HEK293 (cell line): ENCODE results near the gene CACNA2D4.

Experiments
- CTCF ChIA-PET: fragments of 350-600 bp; formaldehyde crosslinking; extraction: SDS; loops from one replicate; lab custom pipeline; 2021; ENCODE audit warnings: antibody characterized with exemption; lab: Yijun Ruan, JAX
- POLR2A ChIA-PET: fragments of 300-600 bp; formaldehyde crosslinking; extraction: SDS; loops from one replicate; lab custom pipeline; 2020; ENCODE audit warnings: antibody characterized with exemption, inconsistent platforms; lab: Yijun Ruan, JAX
- H3K27ac ChIP-seq: fragments of 200-500 bp; sonication (Bioruptor generic); 2 replicates; pipeline ENCODE4 v1.5.1; 2014; ENCODE audit warnings: low read depth, low read length, control low read depth, inconsistent platforms; ENCODE audit errors: extremely low read depth
- H3K36me3 ChIP-seq, 2 experiments: fragments of 200-500 bp in 1 of 2; sonication (Bioruptor generic) in 1 of 2; 1 replicate in 1 of 2; 2 replicates in 1 of 2; pipeline ENCODE4 v1.5.1; 2014 to 2017; ENCODE audit warnings: inconsistent platforms in 2 of 2, low read length in 2 of 2; ENCODE audit not compliant: control insufficient read depth in 2 of 2, insufficient read depth in 1 of 2
- H3K4me1 ChIP-seq: fragments of 200-500 bp; sonication (Bioruptor generic); 2 replicates; pipeline ENCODE4 v1.5.1; 2014; ENCODE audit warnings: mild to moderate bottlenecking, low read length, inconsistent platforms; ENCODE audit not compliant: control insufficient read depth, insufficient read depth
- H3K4me3 ChIP-seq: 2 replicates; pipeline ENCODE4 v1.5.1; 2011; ENCODE audit warnings: low read depth, mild to moderate bottlenecking, control low read depth, low read length, moderate library complexity
- H3K9me3 ChIP-seq: fragments of 200-500 bp; sonication (Bioruptor generic); 2 replicates; pipeline ENCODE4 v1.5.1; 2014; ENCODE audit warnings: low read depth, low read length, inconsistent platforms; ENCODE audit not compliant: control insufficient read depth, insufficient read depth
- AEBP2 ChIP-seq: fragments of 450-650 bp; formaldehyde crosslinking; IDR thresholded peaks from 2 replicates; pipeline ENCODE4 v1.5.1; 2016; ENCODE audit warnings: missing biosample characterization, missing genetic modification characterization, borderline replicate concordance
- HIC1 ChIP-seq: fragments of 450-650 bp; formaldehyde crosslinking; IDR thresholded peaks from 2 replicates; pipeline ENCODE4 v1.5.1; 2016; ENCODE audit warnings: missing biosample characterization, missing genetic modification characterization
- PRDM1 ChIP-seq: fragments of 450-650 bp; formaldehyde crosslinking; IDR thresholded peaks from 2 replicates; pipeline ENCODE4; 2016; ENCODE audit warnings: missing biosample characterization, missing genetic modification characterization
- SALL2 ChIP-seq: fragments of 450-650 bp; formaldehyde crosslinking; IDR thresholded peaks from 2 replicates; pipeline ENCODE4 v1.5.0; 2017; ENCODE audit warnings: missing biosample characterization, mild to moderate bottlenecking, missing genetic modification characterization, borderline replicate concordance
- ZBTB6 ChIP-seq: fragments of 450-650 bp; formaldehyde crosslinking; IDR thresholded peaks from 2 replicates; pipeline ENCODE4 v1.5.1; 2017; ENCODE audit warnings: missing biosample characterization, missing genetic modification characterization
- ZIC2 ChIP-seq: fragments of 450-650 bp; formaldehyde crosslinking; IDR thresholded peaks from 2 replicates; pipeline ENCODE4 v1.5.1; 2016; ENCODE audit warnings: missing biosample characterization, missing genetic modification characterization
- ZNF202 ChIP-seq: fragments of 450-650 bp; formaldehyde crosslinking; IDR thresholded peaks from 2 replicates; pipeline ENCODE4 v1.5.1; 2016; ENCODE audit warnings: missing biosample characterization, missing genetic modification characterization, borderline replicate concordance
- ZNF521 ChIP-seq: fragments of 450-650 bp; formaldehyde crosslinking; IDR thresholded peaks from 2 replicates; pipeline ENCODE4 v1.5.1; 2017; ENCODE audit warnings: missing biosample characterization, mild to moderate bottlenecking, missing genetic modification characterization
- ZNF529 ChIP-seq: fragments of 450-650 bp; formaldehyde crosslinking; IDR thresholded peaks from 2 replicates; pipeline ENCODE4 v1.5.1; 2017; ENCODE audit warnings: missing genetic modification characterization, missing biosample characterization; ENCODE audit not compliant: insufficient replicate concordance

Gene CACNA2D4

GRCh38 chr12:1851151-1851701, 67.2 kb downstream of the CACNA2D4 start (continued):
- no peak for TF ChIP-seq SALL2 (tag by site-specific recombination)
- no peak for TF ChIP-seq ZNF529 (tag by site-specific recombination)
- no peak for TF ChIP-seq AEBP2 (tag by site-specific recombination)

- H3K9me3 ChIP-seq = no peaks in the 10 kb centered on the region
- no peaks in the 10 kb centered on the region for H3K4me1 ChIP-seq
- POLR2A ChIA-PET = no interaction called here
- H3K36me3 ChIP-seq = no peaks in the 10 kb centered on the region
- H3K27ac ChIP-seq = no peak overlapping the region
- peak; percentile 41; the same call in 1 of the 2 replicates for TF ChIP-seq ZIC2 (tag by site-specific recombination)
- TF ChIP-seq ZNF202 (tag by site-specific recombination) = no peak
- CTCF ChIA-PET = no interaction called here
- H3K4me3 ChIP-seq = no peak overlapping the region
Measured at GRCh38 chr12:1848745-1849144, 69.7 kb downstream of the CACNA2D4 start.

- no peak overlapping the region for H3K4me3 ChIP-seq
- POLR2A ChIA-PET = no interaction called here
- no peak overlapping the region for H3K27ac ChIP-seq
- CTCF ChIA-PET = no interaction called here
- no peaks in the 10 kb centered on the region for H3K36me3 ChIP-seq
- no peaks in the 10 kb centered on the region for H3K9me3 ChIP-seq
- TF ChIP-seq PRDM1 (tag by site-specific recombination) (0 out of 2 replicates have a peak, but pooled peaks have one; percentile 20), ZIC2 (tag by site-specific recombination) (0 out of 2 replicates have a peak, but pooled peaks have one; percentile 19), HIC1 (tag by site-specific recombination) (no peak)
- no peaks in the 10 kb centered on the region for H3K4me1 ChIP-seq
Measured at GRCh38 chr12:1848146-1848545, 70.3 kb downstream of the CACNA2D4 start.

GRCh38 chr12:1847411-1847810, 71.0 kb downstream of the CACNA2D4 start:
- H3K4me3 ChIP-seq = no peak overlapping the region
- POLR2A ChIA-PET = no interaction called here

More at GRCh38 chr12:1847411-1847810, 71.0 kb downstream of the CACNA2D4 start:
- Histone ChIP-seq H3K27ac (no peak overlapping the region), H3K4me1 (no peaks in the 10 kb centered on the region), H3K9me3 (no peaks in the 10 kb centered on the region), H3K36me3 (no peaks in the 10 kb centered on the region)
- CTCF ChIA-PET = no interaction called here
- TF ChIP-seq ZBTB6 (tag by site-specific recombination) (no peak), ZNF521 (no peak)
